ENCODE measurements around the gene RGS16. TPM values are rescaled to one million over a fixed set of nuclear protein-coding genes. Genes with fewer than 3 reads are reported as not detected.

The RGS16 gene
- total and polyA plus RNA-seq, 2 experiments from 2014 or later: 7.3 to 7.6 TPM

- Histone ChIP-seq H3K9me3 (ENCODE audit: low read depth) (no peaks in the 10 kb centered on the region), H3K4me1 (ENCODE audit: insufficient read depth) (peaks cover 3% of the 10 kb centered on the region), H2AFZ (no peak overlapping the region), H3K4me2 (no peak overlapping the region), H3K27me3 (no peaks in the 10 kb centered on the region), H3K36me3 (replicated peaks; ENCODE audit: insufficient read depth, low read depth) (no peaks in the 10 kb centered on the region), H3K27ac (no peak overlapping the region), H4K20me1 (ENCODE audit: insufficient read depth, poor library complexity, severe bottlenecking) (no peaks in the 10 kb centered on the region), H3K9me2 (replicated peaks; ENCODE audit: insufficient read depth) (no peaks in the 10 kb centered on the region), H3K79me2 (no peaks in the 10 kb centered on the region), H3K4me3 (no peak overlapping the region)
- 74% methylated on average over 3 of the region's 3 CpGs for WGBS (ENCODE audit: low lambda C conversion rate, missing lambda C conversion rate)
- TF ChIP-seq EZH2 (IDR thresholded peaks at IDR 0.05; ENCODE audit: borderline replicate concordance) (no peak), CTCF (IDR thresholded peaks at IDR 0.05; ENCODE audit: poor library complexity) (no peak)
- DNase-seq (ENCODE audit: low spot score): no peak
Measured at GRCh38 chr1:182625024-182625423, 20.8 kb upstream of the RGS16 start.

- Histone ChIP-seq H3K79me2 (no peaks in the 10 kb centered on the region), H3K9me3 (ENCODE audit: low read depth) (no peaks in the 10 kb centered on the region), H3K27me3 (no peaks in the 10 kb centered on the region), H3K4me2 (no peak overlapping the region), H3K9me2 (replicated peaks; ENCODE audit: insufficient read depth) (no peaks in the 10 kb centered on the region), H4K20me1 (ENCODE audit: insufficient read depth, poor library complexity, severe bottlenecking) (no peaks in the 10 kb centered on the region), H3K36me3 (replicated peaks; ENCODE audit: insufficient read depth, low read depth) (no peaks in the 10 kb centered on the region), H3K4me3 (no peak overlapping the region), H3K27ac (no peak overlapping the region), H2AFZ (no peak overlapping the region), H3K4me1 (ENCODE audit: insufficient read depth) (peaks cover 3% of the 10 kb centered on the region)
- WGBS (ENCODE audit: low lambda C conversion rate, missing lambda C conversion rate): 30% methylated on average over 1 of the region's 1 CpG
- no peak for DNase-seq (ENCODE audit: low spot score)
- TF ChIP-seq CTCF (IDR thresholded peaks at IDR 0.05; ENCODE audit: poor library complexity): no peak
Measured at GRCh38 chr1:182624577-182624976, 20.4 kb upstream of the RGS16 start.

GRCh38 chr1:182622901-182623528 is 18.8 kb upstream of the RGS16 start:
- TF ChIP-seq EZH2phosphoT487 (IDR thresholded peaks at IDR 0.05; ENCODE audit: low read depth, severe bottlenecking, unreplicated experiment): no peak
- no peak for TF ChIP-seq EZH2 (IDR thresholded peaks at IDR 0.05; ENCODE audit: borderline replicate concordance)
- TF ChIP-seq CTCF (IDR thresholded peaks at IDR 0.05; ENCODE audit: poor library complexity): no peak
- Histone ChIP-seq H3K36me3 (replicated peaks; ENCODE audit: insufficient read depth, low read depth) (no peaks in the 10 kb centered on the region), H3K27me3 (no peaks in the 10 kb centered on the region), H3K4me3 (no peak overlapping the region), H3K27ac (no peak overlapping the region), H2AFZ (no peak overlapping the region), H3K9me2 (replicated peaks; ENCODE audit: insufficient read depth) (no peaks in the 10 kb centered on the region), H3K4me1 (ENCODE audit: insufficient read depth) (peaks cover 3% of the 10 kb centered on the region), H3K4me2 (no peak overlapping the region), H3K79me2 (no peaks in the 10 kb centered on the region), H4K20me1 (ENCODE audit: insufficient read depth, poor library complexity, severe bottlenecking) (no peaks in the 10 kb centered on the region), H3K9me3 (ENCODE audit: low read depth) (no peaks in the 10 kb centered on the region)
- WGBS (ENCODE audit: low lambda C conversion rate, missing lambda C conversion rate): 73% methylated on average over 6 of the region's 6 CpGs
- DNase-seq (ENCODE audit: low spot score): no peak

GRCh38 chr1:182621906-182622305 is 17.7 kb upstream of the RGS16 start:
- no peak overlapping the region for H3K4me2 ChIP-seq
- no peaks in the 10 kb centered on the region for H3K9me3 ChIP-seq (ENCODE audit: low read depth)
- H3K36me3 ChIP-seq (replicated peaks; ENCODE audit: insufficient read depth, low read depth): no peaks in the 10 kb centered on the region
- no peaks in the 10 kb centered on the region for H3K27me3 ChIP-seq
- H2AFZ ChIP-seq: no peak overlapping the region
- H3K4me3 ChIP-seq: no peak overlapping the region
- H3K9me2 ChIP-seq (replicated peaks; ENCODE audit: insufficient read depth): no peaks in the 10 kb centered on the region
- no peak overlapping the region for H3K27ac ChIP-seq
- peaks cover 4% of the 10 kb centered on the region for H3K4me1 ChIP-seq (ENCODE audit: insufficient read depth)
- no peaks in the 10 kb centered on the region for H3K79me2 ChIP-seq
- 93% methylated on average over 2 of the region's 2 CpGs for WGBS (ENCODE audit: low lambda C conversion rate, missing lambda C conversion rate)
- no peaks in the 10 kb centered on the region for H4K20me1 ChIP-seq (ENCODE audit: insufficient read depth, poor library complexity, severe bottlenecking)
- TF ChIP-seq EZH2 (IDR thresholded peaks at IDR 0.05; ENCODE audit: borderline replicate concordance): no peak
- no peak for TF ChIP-seq CTCF (IDR thresholded peaks at IDR 0.05; ENCODE audit: poor library complexity)
- TF ChIP-seq EZH2phosphoT487 (IDR thresholded peaks at IDR 0.05; ENCODE audit: low read depth, severe bottlenecking, unreplicated experiment): no peak
- DNase-seq (ENCODE audit: low spot score): no peak
